GM19463 (cell line): ENCODE measurements around the gene GPR39.
"Not testable (repeated sequence)": the region's sequence is repeated elsewhere in the genome, so short reads cannot be mapped to it uniquely, and the experiment has no call there.

ENCODE experiments used
- ATAC-seq: cut with Tn5 transposase; IDR thresholded peaks from one replicate; pipeline ENCODE4 v1.9.1; 2021; ENCODE audit warnings: mild to moderate bottlenecking, moderate library complexity; ENCODE audit not compliant: unreplicated experiment

Gene GPR39

GRCh38 chr2:132489150-132489549 lies 72.5 kb downstream of the GPR39 start:
- ATAC-seq: no peak

GRCh38 chr2:132495881-132496280 lies 79.3 kb downstream of the GPR39 start:
- no peak for ATAC-seq

GRCh38 chr2:132496555-132496954 lies 80.0 kb downstream of the GPR39 start:
- ATAC-seq: no peak

DNA sequence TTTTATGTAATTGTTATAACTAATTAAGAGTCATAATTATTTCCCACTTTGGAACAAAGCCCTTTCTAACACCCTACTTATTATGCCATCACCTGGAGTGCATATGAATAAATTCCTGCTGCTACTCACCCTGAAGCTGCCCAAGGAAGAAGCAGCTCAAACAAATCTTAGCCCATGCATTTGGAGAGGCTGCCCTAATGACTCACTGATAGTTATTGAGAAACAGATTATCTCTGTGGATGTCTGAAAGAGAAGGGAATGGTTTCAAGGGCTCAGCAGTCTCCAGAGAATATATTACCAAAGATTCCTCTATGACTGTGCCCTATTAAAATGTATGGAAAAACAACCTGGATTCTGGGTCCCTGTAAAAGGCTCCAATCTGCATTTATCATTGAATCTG lies 81.0 kb downstream of the GPR39 start:
- ATAC-seq: no peak

GRCh38 chr2:132503701-132504100 lies 87.1 kb downstream of the GPR39 start:
- no peak for ATAC-seq

- ATAC-seq: no peak
Observed at GRCh38 chr2:132515010-132515409, 98.4 kb downstream of the GPR39 start.

DNA sequence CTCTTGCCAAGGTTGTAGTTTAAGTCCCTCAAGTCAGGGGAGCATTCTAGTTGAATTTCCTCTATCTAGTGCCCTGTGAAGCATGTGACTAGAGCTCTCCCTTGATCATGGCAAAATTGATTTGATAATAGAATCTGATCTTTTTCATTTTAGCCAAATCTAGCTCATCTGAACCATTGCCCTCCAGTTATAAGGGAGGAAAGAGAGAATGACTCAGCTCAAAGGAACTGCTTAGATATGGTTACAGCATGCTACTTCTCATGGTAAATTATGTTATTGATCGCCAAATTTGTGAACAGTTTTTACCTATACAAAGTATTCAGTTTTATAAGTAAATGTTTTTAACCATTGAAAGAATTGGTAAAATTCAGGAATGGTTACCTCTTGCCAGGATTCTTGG lies 100.8 kb downstream of the GPR39 start:
- no peak for ATAC-seq

GRCh38 chr2:132518302-132518701 lies 101.7 kb downstream of the GPR39 start:
- ATAC-seq: no peak

- no peak for ATAC-seq
Observed at GRCh38 chr2:132519566-132519965, 103.0 kb downstream of the GPR39 start.

- ATAC-seq: no peak
Observed at GRCh38 chr2:132521341-132521740, 104.7 kb downstream of the GPR39 start.

DNA sequence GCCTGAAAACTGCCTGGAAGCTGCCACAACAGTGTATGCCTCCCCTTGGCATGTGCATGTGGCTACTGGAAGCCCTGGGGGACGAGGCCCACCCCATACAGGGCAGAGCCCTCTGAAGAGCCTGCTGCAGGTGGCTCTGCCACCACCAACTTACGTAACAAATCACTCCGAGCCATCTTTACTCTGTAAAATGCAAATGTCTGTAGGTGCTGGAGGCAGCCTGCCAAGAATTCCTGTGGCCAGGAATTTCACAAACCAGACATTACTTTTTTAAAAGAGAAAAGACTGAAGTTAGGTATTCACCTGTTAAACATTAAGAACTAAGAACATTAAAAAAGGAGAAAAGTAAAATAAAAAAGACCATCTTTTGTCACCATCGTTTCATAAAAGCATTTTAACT lies 106.3 kb downstream of the GPR39 start:
- no peak for ATAC-seq

DNA sequence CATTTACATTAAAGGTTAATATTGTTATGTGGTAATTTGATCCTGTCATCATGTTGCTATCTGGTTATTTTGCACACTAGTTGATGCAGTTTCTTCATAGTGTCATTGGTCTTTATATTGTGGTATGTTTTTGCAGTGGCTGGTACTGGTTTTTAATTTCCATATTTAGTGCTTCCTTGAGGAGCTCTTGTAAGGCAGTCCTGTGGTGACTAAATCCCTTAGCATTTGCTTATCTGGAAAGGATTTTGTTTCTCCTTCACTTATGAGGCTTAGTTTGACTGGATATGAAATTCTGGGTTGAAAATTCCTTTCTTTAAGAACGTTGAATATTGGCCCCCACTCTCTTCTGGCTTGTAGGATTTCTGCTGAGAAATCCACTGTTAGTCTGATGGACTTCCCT lies 120.5 kb downstream of the GPR39 start:
- ATAC-seq: not testable (repeated sequence)

DNA sequence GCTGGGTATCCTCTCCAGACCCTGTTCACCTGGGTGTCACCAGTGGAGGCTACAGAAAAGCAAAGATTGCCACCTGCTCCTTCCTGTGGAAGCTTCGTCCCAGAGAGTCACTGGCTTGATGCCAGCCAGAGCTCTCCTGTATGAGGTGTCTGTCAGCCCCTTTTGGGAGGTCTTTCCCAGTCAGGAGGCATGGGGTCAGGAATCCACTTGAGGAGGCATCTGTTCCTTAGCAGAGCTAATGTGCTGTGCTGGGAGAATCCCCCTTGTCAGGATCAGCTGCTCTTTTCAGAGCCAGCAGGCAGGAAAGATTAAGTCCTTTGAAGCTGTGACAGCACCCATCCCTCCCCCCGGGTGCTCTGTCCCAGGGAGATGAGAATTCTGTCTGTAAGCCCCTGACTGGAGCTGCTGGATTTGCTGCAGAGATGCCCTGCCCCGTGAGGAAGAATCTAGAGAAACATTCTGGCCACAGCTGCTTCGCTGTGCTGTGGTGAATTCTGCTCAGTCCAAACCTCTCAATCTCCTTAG lies 121.8 kb downstream of the GPR39 start:
- ATAC-seq: no peak

DNA sequence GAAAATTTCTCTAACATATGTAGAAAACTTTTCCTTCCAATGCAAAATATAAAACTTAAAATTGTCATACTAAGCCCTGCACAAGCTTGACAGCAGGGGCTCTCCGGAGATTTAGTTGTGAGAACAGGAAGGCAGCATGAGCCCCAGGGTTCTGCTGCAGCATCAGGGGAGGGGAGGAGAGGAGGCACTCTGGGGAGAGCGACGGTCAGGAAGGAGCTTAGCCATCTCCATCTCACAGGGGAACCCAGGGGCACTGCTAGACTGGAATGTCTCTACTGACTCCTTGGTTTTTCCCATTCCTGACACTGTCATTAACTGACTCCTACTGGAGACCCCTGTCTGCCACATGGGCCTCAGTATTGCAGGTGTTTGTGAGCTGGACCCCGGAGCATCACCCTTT lies 123.6 kb downstream of the GPR39 start:
- no peak for ATAC-seq

DNA sequence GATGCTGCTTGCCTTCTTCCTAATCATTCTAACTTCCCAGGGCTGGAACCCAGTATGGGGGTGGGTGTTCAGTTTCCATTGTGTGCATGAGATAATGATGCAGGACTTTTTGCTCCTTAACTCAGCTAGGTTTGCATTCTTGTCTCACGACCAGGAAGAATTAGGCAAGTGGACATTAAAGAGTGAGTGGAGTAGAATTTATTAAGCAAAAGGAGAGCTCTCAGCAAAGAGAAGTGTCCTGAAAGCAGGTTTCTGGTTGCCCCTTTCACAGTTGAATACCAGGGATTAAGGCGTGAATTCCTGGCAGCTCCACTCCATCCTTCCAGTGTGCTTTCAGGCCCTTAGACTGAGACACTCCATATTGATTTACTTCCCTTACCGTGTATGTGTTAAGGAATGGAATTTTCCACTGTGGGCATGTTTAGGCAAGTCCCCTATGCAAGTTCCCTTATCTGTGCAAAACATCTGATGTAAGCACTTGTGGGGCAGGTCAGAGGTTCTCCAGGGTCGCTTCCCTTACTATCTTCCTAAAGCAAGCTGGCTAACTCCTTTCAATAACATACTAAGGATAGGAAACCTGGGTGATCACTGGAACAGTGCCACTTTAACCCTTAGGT lies 126.5 kb downstream of the GPR39 start:
- no peak for ATAC-seq

GRCh38 chr2:132544006-132544630 lies 127.5 kb downstream of the GPR39 start:
- ATAC-seq: no peak

DNA sequence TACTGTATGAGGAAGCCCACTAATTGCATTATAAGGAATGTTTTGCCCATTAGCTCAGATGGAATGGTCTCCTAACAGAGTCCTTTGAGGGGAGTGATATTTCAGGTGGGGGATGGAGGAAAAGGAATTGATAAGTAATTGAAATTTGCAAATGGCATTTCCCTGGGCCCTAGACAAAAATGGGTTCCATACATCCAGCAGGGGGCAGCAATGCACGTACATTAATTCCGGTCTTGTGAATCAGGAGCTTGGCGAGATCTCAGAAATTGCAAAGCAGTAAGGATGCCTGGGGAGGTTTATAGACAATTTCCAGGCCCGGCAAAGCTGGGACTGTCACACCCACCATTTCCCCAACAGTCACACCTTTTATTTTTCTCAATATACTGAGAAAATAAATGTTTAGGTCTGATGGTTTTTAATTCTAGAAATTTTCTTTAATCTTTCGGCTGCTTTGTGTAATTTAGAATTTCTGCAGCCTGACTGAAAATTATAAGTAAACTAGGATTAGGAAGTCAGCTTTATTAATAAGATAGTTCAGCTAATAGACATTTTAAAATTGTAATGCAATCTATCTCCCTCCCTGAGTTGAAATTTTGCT lies 130.6 kb downstream of the GPR39 start:
- no peak for ATAC-seq

GRCh38 chr2:132549935-132550670 lies 133.5 kb downstream of the GPR39 start:
- no peak for ATAC-seq

DNA sequence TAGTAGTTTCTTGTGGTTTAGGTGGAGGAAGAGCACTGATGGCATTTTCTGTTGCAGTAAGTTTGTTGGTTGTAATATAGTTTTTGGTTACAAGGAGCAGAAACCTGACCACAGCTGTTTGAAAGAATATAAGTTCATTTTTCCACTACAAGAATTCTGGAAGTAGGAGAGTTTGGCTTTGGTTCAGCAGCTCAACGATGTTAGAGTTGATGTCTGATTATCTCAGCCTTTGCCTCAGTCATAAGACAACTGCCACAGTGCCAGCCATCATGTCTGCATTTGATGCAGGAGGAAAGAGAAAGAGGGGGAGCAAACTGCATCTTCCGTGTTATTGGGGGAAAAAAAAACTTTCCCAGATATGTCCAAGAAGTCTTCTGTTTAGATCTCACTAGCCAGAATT lies 134.3 kb downstream of the GPR39 start:
- no peak for ATAC-seq

GRCh38 chr2:132557694-132558093 lies 141.1 kb downstream of the GPR39 start:
- no peak for ATAC-seq

DNA sequence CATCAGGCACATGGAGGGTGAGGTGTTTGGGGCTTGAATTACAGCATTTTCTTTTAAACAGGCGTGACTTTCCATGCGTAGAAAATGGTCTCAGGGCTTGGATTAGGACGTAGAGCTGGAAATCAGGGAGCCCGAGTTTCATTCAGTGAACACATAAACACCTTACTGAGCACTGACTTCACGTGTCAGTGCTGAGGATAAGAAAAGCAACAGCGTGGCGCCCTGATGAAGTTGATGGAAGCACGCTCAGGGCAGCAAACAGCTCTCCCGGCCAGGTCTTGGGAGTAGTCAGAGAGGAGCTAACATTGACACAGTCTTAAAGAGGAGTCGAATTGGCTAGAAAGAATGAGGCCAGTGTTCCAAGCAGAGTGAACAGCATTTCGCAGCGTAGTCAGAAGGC lies 142.7 kb downstream of the GPR39 start:
- ATAC-seq: no peak

- no peak for ATAC-seq
Observed at GRCh38 chr2:132559921-132560320, 143.3 kb downstream of the GPR39 start.
